HFFc6 (cell line): ENCODE measurements around the gene FXYD1. TPM values are rescaled to one million over a fixed set of nuclear protein-coding genes. Genes with fewer than 3 reads are reported as not detected.
A peak's percentile ranks its signal among the peaks of the same experiment; 100 is the strongest.

ENCODE experiments used
- DNase-seq: peaks from one replicate; pipeline ENCODE4 v3.0.0-alpha.2; 2018
- H3K27ac Mint-ChIP-seq: 2 replicates; pipeline ENCODE4 v1.8.0; 2020; ENCODE audit warnings: mild to moderate bottlenecking, mixed read lengths
- H3K27me3 Mint-ChIP-seq: 2 replicates; pipeline ENCODE4 v1.8.0; 2021; ENCODE audit warnings: mild to moderate bottlenecking, moderate library complexity, mixed read lengths; ENCODE audit not compliant: insufficient read depth
- H3K36me3 Mint-ChIP-seq: 2 replicates; pipeline ENCODE4 v1.8.0; 2021; ENCODE audit warnings: low read depth, mixed read lengths
- H3K4me1 Mint-ChIP-seq: 2 replicates; pipeline ENCODE4 v1.8.0; 2020; ENCODE audit warnings: low read depth, mixed read lengths
- H3K4me3 Mint-ChIP-seq: 2 replicates; pipeline ENCODE4 v1.8.0; 2020; ENCODE audit warnings: mild to moderate bottlenecking, moderate library complexity, mixed read lengths
- H3K9me3 Mint-ChIP-seq: 2 replicates; pipeline ENCODE4 v1.8.0; 2020; ENCODE audit warnings: mild to moderate bottlenecking, mixed read lengths
- long read RNA-seq: library from polyadenylated mRNA; unstranded; transcript quantifications from one replicate; pipeline ENCODE4 v2.0.0, GENCODE V29; 2019
- total RNA-seq, 6 experiments: library from RNA; stranded (reverse); fragmentation: NEBNext Ultra II Directional; extraction: Animal tissue kit (Norgen Biotek cat#: 25700); gene quantifications; 2 replicates in 1 of 6; 3 replicates in 5 of 6; pipeline ENCODE4 v1.2.3, GENCODE V29; 2021
- TF ChIP-seq, protein P1 (sequence below): fragments of 200-600 bp; sonication (generic); IDR thresholded peaks from 2 replicates; pipeline ENCODE4 v1.5.0; 2021; ENCODE audit warnings: antibody characterized with exemption, mild to moderate bottlenecking

Gene FXYD1
- total RNA-seq = 1 to 10 TPM in 4 of 6 experiments, under 1 TPM in 1, not detected in 1; 0.92 to 2.7 (median 2.1) TPM
- long read RNA-seq = 0 reads

DNA sequence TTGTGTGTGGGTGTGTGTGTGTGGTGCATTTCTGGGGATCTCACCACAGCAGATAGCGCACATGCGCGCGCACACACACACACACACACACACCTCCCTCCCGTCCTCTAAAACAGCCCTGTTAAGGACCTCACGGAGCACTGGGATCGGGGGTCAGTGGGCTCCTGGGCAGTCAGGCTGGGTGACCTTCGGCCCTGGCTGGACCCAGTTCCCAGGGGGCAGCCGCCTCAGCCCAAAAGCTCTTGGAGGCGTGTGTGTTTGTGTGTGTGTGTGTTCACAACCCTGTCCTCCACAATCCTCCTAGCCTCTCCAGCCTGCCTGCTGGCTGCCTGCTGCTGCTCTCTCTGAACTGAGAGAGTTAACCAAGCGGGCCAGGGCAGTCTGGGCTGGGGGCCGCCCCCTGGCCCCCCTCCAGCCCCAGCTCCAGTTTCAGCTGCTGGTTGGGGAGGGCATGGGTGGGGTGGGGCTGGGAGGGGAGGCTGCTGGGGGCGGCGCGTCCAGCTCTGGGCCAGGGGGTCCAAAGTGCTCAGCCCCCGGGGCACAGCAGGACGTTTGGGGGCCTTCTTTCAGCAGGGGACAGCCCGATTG, at the start of gene FXYD1:
Gene FXYD1 (plus strand): TSS at position 520 of the 588 bp plus-strand sequence. CDS start 1,256 bp downstream, outside the sequence.
- Mint-ChIP-seq H3K27me3 (peaks cover 30% of the 10 kb centered on the region), H3K27ac (peak within 1 kb of the TSS; percentile 67), H3K36me3 (no peaks in the 10 kb centered on the region), H3K4me1 (peaks cover 45% of the 10 kb centered on the region), H3K9me3 (no peaks in the 10 kb centered on the region), H3K4me3 (peak within 1 kb of the TSS; percentile 53; the same call in 1 of the 2 replicates)
- TF ChIP-seq, protein P1, sequence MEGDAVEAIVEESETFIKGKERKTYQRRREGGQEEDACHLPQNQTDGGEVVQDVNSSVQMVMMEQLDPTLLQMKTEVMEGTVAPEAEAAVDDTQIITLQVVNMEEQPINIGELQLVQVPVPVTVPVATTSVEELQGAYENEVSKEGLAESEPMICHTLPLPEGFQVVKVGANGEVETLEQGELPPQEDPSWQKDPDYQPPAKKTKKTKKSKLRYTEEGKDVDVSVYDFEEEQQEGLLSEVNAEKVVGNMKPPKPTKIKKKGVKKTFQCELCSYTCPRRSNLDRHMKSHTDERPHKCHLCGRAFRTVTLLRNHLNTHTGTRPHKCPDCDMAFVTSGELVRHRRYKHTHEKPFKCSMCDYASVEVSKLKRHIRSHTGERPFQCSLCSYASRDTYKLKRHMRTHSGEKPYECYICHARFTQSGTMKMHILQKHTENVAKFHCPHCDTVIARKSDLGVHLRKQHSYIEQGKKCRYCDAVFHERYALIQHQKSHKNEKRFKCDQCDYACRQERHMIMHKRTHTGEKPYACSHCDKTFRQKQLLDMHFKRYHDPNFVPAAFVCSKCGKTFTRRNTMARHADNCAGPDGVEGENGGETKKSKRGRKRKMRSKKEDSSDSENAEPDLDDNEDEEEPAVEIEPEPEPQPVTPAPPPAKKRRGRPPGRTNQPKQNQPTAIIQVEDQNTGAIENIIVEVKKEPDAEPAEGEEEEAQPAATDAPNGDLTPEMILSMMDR = no peak
- DNase-seq = no peak

DNA sequence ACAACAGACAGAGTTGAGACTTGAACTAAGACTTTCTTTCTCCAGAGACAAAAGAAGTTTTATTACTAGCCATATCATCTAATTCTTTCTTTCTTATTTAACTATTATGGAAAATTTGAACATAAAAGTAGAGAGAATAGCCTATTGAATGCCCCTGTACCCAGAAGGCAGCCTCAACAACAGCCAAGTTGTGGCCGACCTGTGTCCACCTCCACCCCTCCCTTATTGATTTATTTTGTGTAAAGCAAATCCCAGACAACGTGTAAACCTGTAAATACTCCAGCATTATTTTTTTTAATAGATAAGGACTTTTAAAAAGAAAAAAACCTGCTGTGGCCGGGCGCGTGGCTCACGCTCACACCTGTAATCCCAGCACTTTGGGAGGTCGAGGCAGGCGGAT, 49.1 kb upstream of the FXYD1 start:
- Mint-ChIP-seq H3K9me3 (no peaks in the 10 kb centered on the region), H3K4me3 (no peak overlapping the region), H3K4me1 (peaks cover 25% of the 10 kb centered on the region), H3K36me3 (no peaks in the 10 kb centered on the region), H3K27me3 (peaks cover under 1% of the 10 kb centered on the region; the same call in 1 of the 2 replicates), H3K27ac (no peak overlapping the region)
- TF ChIP-seq, protein P1 = no peak
- no peak for DNase-seq

DNA sequence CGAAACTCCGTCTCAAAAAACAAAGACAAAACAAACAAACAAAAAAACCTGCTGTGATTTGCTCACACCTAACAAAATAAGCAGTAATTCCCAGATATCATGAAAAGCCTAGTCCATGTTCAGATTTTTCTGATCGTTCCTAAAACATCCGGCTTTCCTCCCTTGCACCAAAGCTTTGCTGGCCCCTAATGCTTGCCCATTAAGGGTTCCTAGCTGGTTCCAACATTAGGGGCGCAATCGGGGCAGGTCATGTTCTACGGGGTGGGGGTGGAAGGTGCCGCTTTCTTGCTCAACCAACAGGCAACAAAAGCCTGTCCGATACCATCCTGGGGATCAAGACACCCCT, 48.5 kb upstream of the FXYD1 start:
- H3K4me1 Mint-ChIP-seq = peaks cover 25% of the 10 kb centered on the region
- no peaks in the 10 kb centered on the region for H3K9me3 Mint-ChIP-seq
- H3K27ac Mint-ChIP-seq = no peak overlapping the region
- H3K27me3 Mint-ChIP-seq = peaks cover 4% of the 10 kb centered on the region; the same call in 1 of the 2 replicates
- H3K36me3 Mint-ChIP-seq = no peaks in the 10 kb centered on the region
- DNase-seq = no peak
- H3K4me3 Mint-ChIP-seq = peak overlapping the region; percentile 61; the same call in 1 of the 2 replicates
- TF ChIP-seq, protein P1 = no peak

DNA sequence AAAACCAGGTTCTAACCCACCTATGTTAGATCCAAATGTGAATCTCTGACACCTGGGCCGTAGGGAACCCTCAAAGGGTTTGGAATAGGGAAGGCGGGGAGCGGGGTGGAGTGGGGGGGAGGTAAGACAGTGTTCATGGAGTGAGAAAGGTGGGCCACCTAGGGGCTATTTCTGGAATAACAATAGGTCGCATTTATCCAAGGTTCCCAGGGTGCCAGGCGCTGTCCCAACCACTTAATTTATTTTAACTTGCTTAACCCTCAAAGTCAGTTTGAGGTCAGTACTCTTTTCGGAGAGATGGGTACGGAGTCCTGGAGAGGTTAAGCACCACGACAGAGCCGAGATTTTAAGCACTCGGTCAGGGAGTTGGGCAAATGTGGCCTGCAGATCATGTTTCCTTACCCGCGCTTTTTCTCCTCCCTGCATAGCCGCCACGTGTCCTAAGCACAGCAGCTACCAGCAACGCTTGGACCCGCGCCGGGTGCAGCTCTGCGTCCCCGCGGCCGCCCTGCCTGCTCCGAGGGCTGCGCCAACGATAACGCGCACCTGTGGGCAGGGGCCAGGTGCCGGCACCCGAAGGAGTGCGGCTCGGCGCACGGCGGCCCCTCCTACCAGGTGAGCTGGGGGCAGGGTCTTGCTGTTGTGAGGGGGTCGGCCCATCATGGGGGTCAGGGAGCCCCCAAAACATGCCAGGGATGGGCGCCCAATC, 48.0 kb upstream of the FXYD1 start:
- no peaks in the 10 kb centered on the region for H3K36me3 Mint-ChIP-seq

DNA sequence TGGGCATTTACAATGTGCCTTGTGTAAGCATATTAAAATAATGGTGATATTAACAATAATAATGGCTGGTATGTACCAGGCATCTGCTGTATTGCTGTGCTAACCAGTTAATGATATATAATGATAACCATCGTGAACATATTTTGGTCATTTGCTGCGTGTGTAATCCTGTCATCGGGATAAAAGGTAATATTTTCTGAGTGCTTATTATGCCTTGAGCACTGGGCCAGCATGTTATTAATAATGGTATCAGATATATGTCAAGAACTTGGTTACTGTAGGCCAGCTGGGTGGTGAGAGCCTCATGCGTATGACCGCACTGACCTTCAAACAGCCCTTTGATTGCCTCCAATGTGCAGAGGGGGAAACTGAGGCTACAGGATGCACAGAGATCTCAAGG, 45.2 kb upstream of the FXYD1 start:
- peaks cover 9% of the 10 kb centered on the region for H3K27me3 Mint-ChIP-seq
- no peaks in the 10 kb centered on the region for H3K36me3 Mint-ChIP-seq
- H3K9me3 Mint-ChIP-seq = no peaks in the 10 kb centered on the region
- H3K4me3 Mint-ChIP-seq = no peak overlapping the region
- no peak overlapping the region for H3K27ac Mint-ChIP-seq
- TF ChIP-seq, protein P1 = no peak
- H3K4me1 Mint-ChIP-seq = peaks cover 18% of the 10 kb centered on the region
- DNase-seq = no peak

More for the DNA sequence above, 48.0 kb upstream of the FXYD1 start:
- Mint-ChIP-seq H3K9me3 (no peaks in the 10 kb centered on the region), H3K27ac (no peak overlapping the region), H3K27me3 (peaks cover 5% of the 10 kb centered on the region; the same call in 1 of the 2 replicates), H3K4me1 (peaks cover 25% of the 10 kb centered on the region), H3K4me3 (peak overlapping the region; percentile 61)
- peak; percentile 45 for DNase-seq
- TF ChIP-seq, protein P1 = peak; percentile 83
